SW480 (cell line): Measurements from ENCODE around the gene CCSER1.

Experiments
- DNase-seq: peaks from one replicate; pipeline ENCODE4 v3.0.0-alpha.2; 2016; ENCODE audit warnings: low spot score

CCSER1 gene

GRCh38 chr4:90958256-90958895 lies 831.2 kb downstream of the CCSER1 start:
- DNase-seq, result no peak

GRCh38 chr4:90960433-90960832 lies 833.2 kb downstream of the CCSER1 start:
- no peak for DNase-seq

GRCh38 chr4:90960840-90961239 lies 833.6 kb downstream of the CCSER1 start:
- no peak for DNase-seq

- DNase-seq, result no peak
Measured at GRCh38 chr4:90970021-90970420, 842.8 kb downstream of the CCSER1 start.

GRCh38 chr4:90977726-90978125 lies 850.5 kb downstream of the CCSER1 start:
- DNase-seq, result no peak

- no peak for DNase-seq
Measured at GRCh38 chr4:90979556-90979955, 852.4 kb downstream of the CCSER1 start.

GRCh38 chr4:90982813-90983212 lies 855.6 kb downstream of the CCSER1 start:
- DNase-seq, result no peak

GRCh38 chr4:90990284-90990683 lies 863.1 kb downstream of the CCSER1 start:
- DNase-seq, result no peak

- no peak for DNase-seq
Measured at GRCh38 chr4:90992213-90992612, 865.0 kb downstream of the CCSER1 start.

- DNase-seq, result no peak
Measured at GRCh38 chr4:90994851-90995574, 867.8 kb downstream of the CCSER1 start.

GRCh38 chr4:90995996-90996395 lies 868.8 kb downstream of the CCSER1 start:
- no peak for DNase-seq

GRCh38 chr4:90996813-90997212 lies 869.6 kb downstream of the CCSER1 start:
- DNase-seq, result no peak

GRCh38 chr4:91015861-91016260 lies 888.7 kb downstream of the CCSER1 start:
- no peak for DNase-seq

GRCh38 chr4:91019513-91019912 lies 892.3 kb downstream of the CCSER1 start:
- no peak for DNase-seq

- no peak for DNase-seq
Measured at GRCh38 chr4:91025241-91026148, 898.3 kb downstream of the CCSER1 start.

GRCh38 chr4:91028228-91028627 lies 901.0 kb downstream of the CCSER1 start:
- DNase-seq, result no peak

- no peak for DNase-seq
Measured at GRCh38 chr4:91031761-91032160, 904.6 kb downstream of the CCSER1 start.

GRCh38 chr4:91032725-91033445 lies 905.7 kb downstream of the CCSER1 start:
- no peak for DNase-seq

- DNase-seq, result no peak
Measured at GRCh38 chr4:91035276-91035675, 908.1 kb downstream of the CCSER1 start.

- DNase-seq, result no peak
Measured at GRCh38 chr4:91037951-91038350, 910.8 kb downstream of the CCSER1 start.

GRCh38 chr4:91057871-91058270 lies 930.7 kb downstream of the CCSER1 start:
- DNase-seq, result no peak

GRCh38 chr4:91058345-91058744 lies 931.2 kb downstream of the CCSER1 start:
- no peak for DNase-seq
